GM12878 (cell line): Measurements from ENCODE around the gene CRELD2. TPM values are rescaled to one million over a fixed set of nuclear protein-coding genes. Genes with fewer than 3 reads are reported as not detected.

Experiments
- ATAC-seq: fragments of 200-7000 bp; cut with Tn5 transposase; 3 replicates; pipeline ENCODE4 v1.9.1; 2020; ENCODE audit warnings: mild to moderate bottlenecking, moderate library complexity
- BruUV-seq: library from RNA; stranded (reverse); fragments of 400-500 nt; replicated peaks from 2 replicates; lab custom pipeline; 2021; lab: Mats Ljungman, UMichigan
- CTCF ChIA-PET: fragments of 300-600 bp; sonication (Branson Sonifier 250); formaldehyde crosslinking; extraction: SDS; loops from one replicate; lab custom pipeline; 2021; ENCODE audit warnings: inconsistent platforms; lab: Yijun Ruan, JAX
- POLR2A ChIA-PET: fragments of 350-600 bp; formaldehyde crosslinking; extraction: SDS; loops from one replicate; lab custom pipeline; 2021; ENCODE audit warnings: inconsistent platforms; lab: Charles Lee
- RAD21 ChIA-PET: fragments of 300-600 bp; sonication (Branson Sonifier 250); formaldehyde crosslinking; loops from one replicate; lab custom pipeline; 2023; ENCODE audit warnings: antibody characterized with exemption; ENCODE audit not compliant: unreplicated experiment; lab: Charles Lee
- SMC1A ChIA-PET: fragments of 300-600 bp; sonication (Branson Sonifier 250); formaldehyde crosslinking; loops from one replicate; lab custom pipeline; 2023; ENCODE audit not compliant: unreplicated experiment, uncharacterized antibody; lab: Charles Lee
- DNase-seq: peaks from one replicate; pipeline ENCODE4 v3.0.0-alpha.2; 2011; ENCODE audit warnings: low read depth, low spot score
- FAIRE-seq: peaks from 3 replicates; lab custom pipeline; 2011; peaks lifted over from hg19 to GRCh38; lab: Jason Lieb, UNC
- H2AFZ ChIP-seq: 2 replicates; pipeline ENCODE4 v1.6.0; 2011; ENCODE audit warnings: low read depth, low read length, control low read depth; ENCODE audit not compliant: control insufficient read depth
- H3K27ac ChIP-seq: 2 replicates; pipeline ENCODE4 v1.5.1; 2011; ENCODE audit warnings: control low read depth; ENCODE audit not compliant: control insufficient read depth, insufficient read depth
- H3K27me3 ChIP-seq, 2 experiments: replicated peaks in 1 of 2; 2 replicates each; pipeline versions ENCODE4 v1.6.0 to v1.6.1; 2011; ENCODE audit warnings: low read length in 1 of 2; ENCODE audit not compliant: control insufficient read depth in 2 of 2, insufficient read depth in 2 of 2
- H3K36me3 ChIP-seq, 2 experiments: 2 replicates each; pipeline ENCODE4 v1.5.1; 2011; ENCODE audit warnings: low read length in 1 of 2; ENCODE audit not compliant: control insufficient read depth in 2 of 2, insufficient read depth in 2 of 2
- H3K4me1 ChIP-seq: 2 replicates; pipeline ENCODE4 v1.6.1; 2011; ENCODE audit warnings: mild to moderate bottlenecking, low read length, moderate library complexity, mixed read lengths; ENCODE audit not compliant: control insufficient read depth, insufficient read depth
- H3K4me2 ChIP-seq: 2 replicates; pipeline ENCODE4 v1.6.0; 2011; ENCODE audit warnings: control low read depth; ENCODE audit not compliant: control insufficient read depth, insufficient read depth
- H3K4me3 ChIP-seq: fragments of 200-600 bp; sonication (generic); 2 replicates; pipeline ENCODE4 v1.5.1; 2016
- H3K79me2 ChIP-seq: 2 replicates; pipeline ENCODE4 v1.6.0; 2011; ENCODE audit warnings: low read length; ENCODE audit not compliant: control insufficient read depth, insufficient read depth
- H3K9ac ChIP-seq: 2 replicates; pipeline ENCODE4 v1.8.0; 2011; ENCODE audit warnings: low read length, control low read depth, mixed read lengths; ENCODE audit not compliant: control insufficient read depth, insufficient read depth
- H3K9me3 ChIP-seq: replicated peaks from 3 replicates; pipeline ENCODE4 v1.5.1; 2011; ENCODE audit warnings: mild to moderate bottlenecking, low read length; ENCODE audit not compliant: control insufficient read depth, insufficient read depth
- H4K20me1 ChIP-seq: 2 replicates; pipeline ENCODE4 v1.6.0; 2011; ENCODE audit not compliant: control insufficient read depth, insufficient read depth
- CBX3 ChIP-seq: fragments of 200-600 bp; sonication (generic); IDR thresholded peaks from 2 replicates; pipeline ENCODE4 v1.6.1; 2016; ENCODE audit warnings: low read depth, borderline replicate concordance
- HDGF ChIP-seq: fragments of 450-650 bp; IDR thresholded peaks from 2 replicates; pipeline ENCODE4 v1.6.1; 2016; ENCODE audit warnings: antibody characterized with exemption
- MAX ChIP-seq: IDR thresholded peaks from 2 replicates; pipeline ENCODE4 v1.6.1; 2012; ENCODE audit warnings: low read depth, low read length, improper control_type of control experiment
- PML ChIP-seq: IDR thresholded peaks from 2 replicates; pipeline ENCODE4 v1.6.1; 2012; ENCODE audit warnings: low read length, inconsistent platforms
- PRDM15 ChIP-seq: fragments of 450-650 bp; formaldehyde crosslinking; IDR thresholded peaks from 2 replicates; pipeline ENCODE4 v1.4.0; 2020; ENCODE audit warnings: mild to moderate bottlenecking, moderate library complexity
- RELB ChIP-seq: fragments of 450-650 bp; IDR thresholded peaks from 2 replicates; pipeline ENCODE4 v1.6.1; 2017; ENCODE audit warnings: low read depth, mild to moderate bottlenecking, moderate library complexity
- SIX5 ChIP-seq: IDR thresholded peaks from 2 replicates; pipeline ENCODE4 v1.6.1; 2011; ENCODE audit warnings: mild to moderate bottlenecking, low read depth, low read length, moderate library complexity; ENCODE audit not compliant: severe bottlenecking
- SP1 ChIP-seq: IDR thresholded peaks from one replicate; pipeline ENCODE4 v1.6.1; 2011; ENCODE audit warnings: low read depth, low read length
- TARDBP ChIP-seq: IDR thresholded peaks from 2 replicates; pipeline ENCODE4 v1.6.1; 2016; ENCODE audit warnings: borderline replicate concordance
- TBL1XR1 ChIP-seq: IDR thresholded peaks from 2 replicates; pipeline ENCODE4 v1.6.1; 2012; ENCODE audit warnings: low read depth, low read length, improper control_type of control experiment
- USF1 ChIP-seq: IDR thresholded peaks from 2 replicates; pipeline ENCODE4 v1.6.1; 2011; ENCODE audit warnings: borderline replicate concordance, low read depth, mild to moderate bottlenecking, moderate library complexity, mixed read lengths, low read length; ENCODE audit not compliant: insufficient read depth; ENCODE audit errors: extremely low read length
- ZNF384 ChIP-seq: IDR thresholded peaks from 2 replicates; pipeline ENCODE4 v1.6.1; 2012; ENCODE audit warnings: low read depth, mild to moderate bottlenecking, low read length, improper control_type of control experiment, borderline replicate concordance
- WGBS: methylation state at CpG from one replicate; pipeline ENCODE4 v1.1.6; 2016; ENCODE audit warnings: low lambda C conversion rate; ENCODE audit not compliant: insufficient replicate concordance, insufficient coverage; ENCODE audit errors: missing lambda C conversion rate; 5-methylcytosine and 5-hydroxymethylcytosine counted together
- in situ Hi-C: fragments of 300-500 bp; cut with MboI; formaldehyde crosslinking; loops from 9 replicates; pipeline ENCODE4 v1.14.3; 2018; ENCODE audit warnings: mixed read lengths
- intact Hi-C: fragments of 100-400 bp; cut with micrococcal nuclease; formaldehyde crosslinking; loops from one replicate; pipeline ENCODE4 v1.14.2; 2022; ENCODE audit not compliant: unreplicated experiment
- polyA plus RNA-seq, 11 experiments: library from polyadenylated mRNA; depleted of rRNA in 4 of 11; unstranded in 6 of 11; stranded (reverse) in 5 of 11; fragments of >200 nt; fragmentation: Nextera tagmentation in 4 of 11; fragmentation: Illumina TruSeq in 1 of 11; extraction: Ambion mirVana in 4 of 11; extraction: Trizol in 1 of 11; gene quantifications; 1 replicate in 1 of 11; 2 replicates in 10 of 11; pipeline versions ENCODE4 v1.2.1 to v1.2.3, GENCODE V29; 2011 to 2016; ENCODE audit warnings: inconsistent platforms in 2 of 11, missing spikeins in 2 of 11, low read depth in 1 of 11
- total RNA-seq, 4 experiments: library from RNA; depleted of rRNA in 3 of 4; stranded (reverse); fragments of >200 nt in 3 of 4; fragmentation: Illumina TruSeq in 1 of 4; extraction: Trizol in 1 of 4; gene quantifications; 2 replicates each; pipeline versions ENCODE4 v1.2.1 to v1.2.3, GENCODE V29; 2013 to 2021

The CRELD2 gene
- total and polyA plus RNA-seq, 10 of the 15 experiments (the other 5 are each of a cell fraction or from before 2014, with no cell fraction given), result 9.4 to 111 (median 25.9) TPM

GRCh38 chr22:49926916-49927315 is 8.5 kb downstream of the CRELD2 start:
- in situ Hi-C loops, result no loop called here
- no peak overlapping the region for H3K9ac ChIP-seq
- peaks cover 0 to 2% of the 10 kb centered on the region in 2 experiments; a peak in 3 of 4 replicates for H3K36me3 ChIP-seq
- no peak overlapping the region for H2AFZ ChIP-seq
- H3K27ac ChIP-seq, result no peak overlapping the region
- ChIA-PET RAD21 (no interaction called here), CTCF (interaction anchor here (1.6 to 2.2 kb wide), 2 partner anchors 103 to 160 kb away, joined by 5 to 8 read pairs; no protein-coding TSS in a partner anchor), POLR2A (interaction anchor here (2.2 kb wide), 1 partner anchor 11 kb away, joined by 5 read pairs; no protein-coding TSS in a partner anchor), SMC1A (interaction anchor here (1.0 to 1.6 kb wide), 2 partner anchors 103 to 104 kb away, joined by 3 to 4 read pairs; no protein-coding TSS in a partner anchor)
- no peak overlapping the region for H3K4me3 ChIP-seq
- 93% methylated on average over 16 of the region's 18 CpGs for WGBS
- no peak overlapping the region for H3K4me2 ChIP-seq
- H3K27me3 ChIP-seq, result no peaks in the 10 kb centered on the region
- BruUV-seq, result no TSS peak
- intact Hi-C loops, result no loop called here
- H3K79me2 ChIP-seq, result no peaks in the 10 kb centered on the region; the same call in 1 of the 2 replicates
- ATAC-seq (no peak), FAIRE-seq (no peak), DNase-seq (no peak)
- peaks cover 51% of the 10 kb centered on the region for H3K4me1 ChIP-seq
- H4K20me1 ChIP-seq, result no peaks in the 10 kb centered on the region
- no peaks in the 10 kb centered on the region for H3K9me3 ChIP-seq
- TF ChIP-seq PRDM15, result no peak
- no peak for TF ChIP-seq RELB
- no peak for TF ChIP-seq SIX5
- TF ChIP-seq ZNF384, result no peak
- no peak for TF ChIP-seq CBX3
- TF ChIP-seq HDGF, result no peak
- no peak for TF ChIP-seq SP1
- no peak for TF ChIP-seq TARDBP
- TF ChIP-seq USF1, result no peak
- no peak for TF ChIP-seq TBL1XR1
- no peak for TF ChIP-seq PML
- TF ChIP-seq MAX, result no peak
